Stimulated activated CD4-positive, alpha-beta T cell treated with anti-CD3 and anti-CD28 coated beads, Interleukin-12 subunit alpha, Interleukin-12 subunit beta, amount 100 ng/mL, for 24 hours (primary cell): ENCODE data around the gene SAP25.

Experiments
- DNase-seq, 2 experiments: peaks; one replicate each; pipeline ENCODE4 v3.0.0-alpha.2; 2020; ENCODE audit warnings: low read depth in 2 of 2

Gene SAP25

DNA sequence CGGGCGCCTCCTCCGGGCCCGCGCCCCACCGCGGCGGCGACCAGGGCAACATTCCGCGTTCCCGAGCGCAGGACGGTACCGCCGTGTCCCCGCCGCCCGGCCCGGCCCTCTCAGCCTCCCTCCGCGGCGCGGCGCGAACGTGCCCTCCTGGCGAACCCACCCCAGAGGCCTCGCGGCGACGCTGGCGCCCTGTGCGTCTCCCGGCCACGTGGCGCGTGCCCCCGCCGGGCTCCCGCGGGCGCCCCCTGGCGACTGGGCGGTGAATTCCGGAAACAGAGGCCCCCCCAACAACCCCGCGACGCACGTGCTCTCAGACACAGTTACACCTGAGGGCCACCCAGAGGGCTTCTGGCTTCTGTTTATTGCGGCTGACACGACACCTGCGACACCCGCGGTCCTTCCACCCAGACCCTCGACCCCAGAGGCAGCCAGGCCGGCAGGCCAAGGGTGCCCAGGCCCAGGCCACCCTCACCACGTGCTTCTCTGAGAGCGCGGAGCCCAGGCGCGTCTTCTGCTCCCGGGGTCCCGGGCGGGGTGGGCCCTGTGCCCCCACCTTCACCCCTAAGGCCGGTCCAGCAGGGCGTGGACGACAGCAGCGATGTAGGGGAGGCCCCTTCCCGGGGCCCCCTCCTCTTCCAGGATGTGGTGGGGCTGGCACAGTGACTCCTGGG is at the start of gene SAP25:
Gene SAP25 (minus strand): TSS at position 210 of the 671 bp plus-strand sequence. CDS start 158 bp downstream, at position 52.
- no peak for DNase-seq

- DNase-seq = no peak
Observed at GRCh38 chr7:100621554-100621953, 47.9 kb upstream of the SAP25 start.

- no peak for DNase-seq
Observed at GRCh38 chr7:100620804-100621203, 47.1 kb upstream of the SAP25 start.

- no peak for DNase-seq
Observed at GRCh38 chr7:100620239-100620638, 46.5 kb upstream of the SAP25 start.

DNA sequence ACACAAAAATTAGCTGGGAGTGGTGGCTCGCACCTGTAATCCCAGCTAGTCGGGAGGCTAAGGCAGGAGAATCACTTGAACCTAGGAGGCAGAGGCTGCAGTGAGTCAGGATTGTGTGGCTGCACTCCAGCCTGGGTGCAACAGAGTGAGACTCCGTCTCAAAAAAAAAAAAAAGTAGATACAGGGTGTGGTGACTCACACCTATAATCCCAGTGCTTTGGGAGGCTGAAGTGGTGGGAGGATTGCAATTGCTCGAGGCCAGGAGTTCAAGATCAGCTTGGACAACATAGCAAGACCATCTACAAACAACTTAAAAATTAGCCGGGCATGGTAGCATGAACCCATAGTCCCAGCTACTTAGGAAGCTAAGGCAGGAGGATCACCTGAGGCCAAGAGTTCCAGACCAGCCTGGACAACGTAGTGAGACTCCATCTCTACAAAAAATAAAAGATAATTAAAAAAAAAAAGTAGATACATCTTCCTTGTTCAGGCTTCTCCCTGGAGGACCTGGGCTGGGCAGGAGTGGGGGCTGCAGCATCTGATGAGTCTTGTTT is 40.7 kb upstream of the SAP25 start:
- no peak for DNase-seq

- no peak for DNase-seq
Observed at GRCh38 chr7:100613412-100614175, 39.9 kb upstream of the SAP25 start.

- no peak for DNase-seq
Observed at GRCh38 chr7:100612730-100613390, 39.2 kb upstream of the SAP25 start.

DNA sequence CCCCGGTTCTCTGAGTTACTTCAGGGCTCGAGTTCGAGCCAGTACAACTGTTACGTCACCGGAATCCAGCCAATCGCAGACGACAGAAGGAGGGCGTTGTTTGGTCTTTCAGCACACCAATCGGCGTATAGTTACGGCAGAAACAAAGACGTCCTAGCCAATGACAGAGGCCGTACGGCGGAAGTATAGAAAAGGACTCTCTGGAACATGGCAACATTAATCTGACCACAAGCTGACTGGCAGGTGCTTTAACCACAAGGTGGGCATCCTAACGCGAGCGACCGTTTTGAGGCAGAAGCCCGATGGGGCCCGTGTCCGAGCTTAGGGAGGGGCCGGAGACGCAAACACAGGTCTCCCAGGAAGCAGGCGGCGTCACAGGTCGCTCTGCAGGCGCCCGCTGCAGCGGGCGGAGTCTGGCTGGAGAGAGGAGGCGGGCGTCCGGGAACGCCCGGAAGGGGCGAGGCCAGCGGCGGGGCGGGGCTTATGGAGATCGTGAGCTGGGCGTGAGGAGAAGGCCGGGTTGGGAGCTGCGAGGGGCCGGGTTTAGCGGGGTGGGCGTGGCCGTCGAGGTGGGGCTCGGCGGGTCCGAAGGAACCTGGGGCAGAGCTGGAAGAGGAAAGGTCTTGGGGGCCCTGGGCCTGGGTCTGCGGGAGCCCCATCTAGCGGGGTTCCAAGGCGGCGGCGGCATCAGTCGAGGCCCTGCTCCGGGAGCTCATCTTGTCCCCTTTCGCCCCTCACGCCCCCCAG is 38.5 kb upstream of the SAP25 start, which contains the start of gene MOSPD3:
Gene MOSPD3 (plus strand): TSS at position 558 of the 747 bp plus-strand sequence. CDS start 252 bp downstream, outside the sequence.
- DNase-seq = peak; percentile 97 to 98

- no peak for DNase-seq
Observed at GRCh38 chr7:100609958-100610357, 36.3 kb upstream of the SAP25 start.

GRCh38 chr7:100607111-100607510 is 33.4 kb upstream of the SAP25 start:
- no peak for DNase-seq

DNA sequence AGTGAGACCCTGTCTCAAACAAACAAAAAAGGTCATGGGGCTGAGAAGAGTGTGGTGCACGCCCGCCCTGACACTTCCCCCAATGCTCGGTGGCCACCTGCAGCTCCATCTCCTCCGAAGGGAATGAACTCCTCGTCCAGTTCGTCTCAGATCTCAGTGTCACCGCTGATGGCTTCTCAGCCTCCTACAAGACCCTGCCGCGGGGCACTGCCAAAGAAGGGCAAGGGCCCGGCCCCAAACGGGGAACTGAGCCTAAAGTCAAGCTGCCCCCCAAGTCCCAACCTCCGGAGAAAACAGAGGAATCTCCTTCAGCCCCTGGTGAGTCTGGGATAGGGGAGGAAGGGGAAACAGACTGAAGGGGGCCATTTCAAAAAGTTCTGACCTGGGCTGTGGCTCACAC is 32.6 kb upstream of the SAP25 start:
- DNase-seq = no peak

DNA sequence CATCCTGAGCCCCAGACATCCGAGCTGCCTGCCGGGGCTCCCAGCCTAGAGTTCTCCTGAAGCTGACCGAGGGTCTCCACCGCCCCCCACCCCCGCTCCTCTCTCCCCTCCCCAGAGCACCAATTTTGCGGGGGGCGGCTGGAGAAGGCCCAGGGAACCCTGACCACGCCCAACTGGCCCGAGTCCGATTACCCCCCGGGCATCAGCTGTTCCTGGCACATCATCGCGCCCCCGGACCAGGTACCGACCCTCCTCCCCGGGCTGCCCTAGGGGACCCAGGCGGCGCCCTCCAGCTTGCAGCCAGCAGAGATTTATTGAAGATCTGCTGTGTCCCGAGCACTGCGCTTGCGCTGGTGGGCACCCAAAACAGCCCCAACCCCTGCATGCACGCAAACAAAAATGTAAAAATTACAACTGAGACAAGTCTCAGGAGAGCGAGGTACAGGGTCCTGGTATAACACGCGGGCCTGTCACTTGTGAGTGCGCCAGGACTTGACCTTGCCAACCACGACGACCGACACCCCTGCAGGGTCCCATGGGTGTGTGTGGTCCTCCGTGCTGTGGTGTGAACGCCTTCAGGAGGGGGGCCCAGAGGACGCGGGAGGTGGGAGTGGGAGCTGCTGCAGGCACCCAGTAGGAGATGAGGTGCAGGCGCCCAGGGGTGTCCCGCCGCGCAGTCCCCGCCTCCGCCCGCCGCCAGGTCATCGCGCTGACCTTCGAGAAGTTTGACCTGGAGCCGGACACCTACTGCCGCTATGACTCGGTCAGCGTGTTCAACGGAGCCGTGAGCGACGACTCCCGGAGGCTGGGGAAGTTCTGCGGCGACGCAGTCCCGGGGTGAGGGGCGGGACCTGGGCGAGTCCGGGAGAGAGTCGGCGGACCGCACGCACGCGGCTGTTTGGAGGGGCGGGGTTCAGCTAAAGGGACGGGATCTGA is 31.5 kb upstream of the SAP25 start:
- peak in 1 of 2 experiments; percentile 46 for DNase-seq

- DNase-seq = peak in 1 of 2 experiments; percentile 63
Observed at GRCh38 chr7:100604028-100604975, 30.6 kb upstream of the SAP25 start.

GRCh38 chr7:100603726-100604027 is 30.0 kb upstream of the SAP25 start:
- no peak for DNase-seq

DNA sequence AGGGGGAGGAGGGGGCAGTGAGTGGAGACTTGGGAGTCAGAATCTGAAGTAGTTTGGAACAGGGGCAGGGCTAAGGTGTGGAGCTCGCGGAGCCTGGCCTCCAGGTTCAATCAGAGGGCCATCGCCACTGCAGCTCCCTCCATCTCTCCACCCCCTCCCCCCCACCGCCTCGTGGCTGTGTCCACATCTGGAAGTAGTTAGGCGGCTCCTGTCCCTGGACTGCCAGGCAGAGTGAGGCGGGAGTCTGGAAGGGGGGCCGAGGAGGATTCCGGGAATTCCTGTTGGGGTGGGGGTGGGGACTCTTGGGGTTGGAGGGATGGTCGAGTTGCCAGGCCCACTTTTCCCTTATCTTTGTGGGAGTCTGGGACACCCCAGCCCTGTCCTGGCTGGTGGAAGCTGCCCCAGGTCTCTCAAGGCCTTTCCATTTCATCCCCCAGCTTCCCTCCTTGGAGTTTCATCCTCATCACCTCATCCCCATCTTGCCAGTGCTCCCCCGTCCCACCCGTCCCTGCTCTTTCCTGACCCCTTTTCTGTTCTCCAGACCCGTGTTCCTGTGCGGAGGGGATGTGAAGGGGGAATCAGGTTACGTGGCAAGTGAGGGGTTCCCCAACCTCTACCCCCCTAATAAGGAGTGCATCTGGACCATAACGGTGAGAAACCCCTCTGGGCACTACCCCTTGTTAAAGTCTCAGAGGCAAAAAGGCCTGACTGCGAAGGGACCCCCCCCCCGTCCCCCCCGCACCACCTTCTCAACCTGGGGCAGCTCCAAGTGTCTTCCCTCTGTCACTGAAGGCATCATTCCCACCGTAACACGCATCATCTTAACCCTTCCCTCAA is 29.4 kb upstream of the SAP25 start:
- no peak for DNase-seq

DNA sequence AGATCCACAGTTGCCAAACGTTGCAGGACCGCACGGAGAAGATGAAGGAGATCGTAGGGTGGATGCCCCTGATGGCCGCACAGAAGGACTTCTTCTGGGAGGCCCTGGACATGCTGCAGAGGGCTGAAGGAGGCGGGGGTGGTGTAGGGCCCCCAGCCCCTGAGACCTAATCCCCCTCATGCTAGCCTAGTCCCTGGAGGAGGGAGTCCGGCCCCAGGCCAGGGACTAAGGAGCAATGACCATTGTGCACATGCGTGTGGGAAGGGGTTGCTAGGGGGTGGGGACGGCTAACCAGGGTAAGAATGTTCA is 27.0 kb upstream of the SAP25 start:
- DNase-seq = no peak

DNA sequence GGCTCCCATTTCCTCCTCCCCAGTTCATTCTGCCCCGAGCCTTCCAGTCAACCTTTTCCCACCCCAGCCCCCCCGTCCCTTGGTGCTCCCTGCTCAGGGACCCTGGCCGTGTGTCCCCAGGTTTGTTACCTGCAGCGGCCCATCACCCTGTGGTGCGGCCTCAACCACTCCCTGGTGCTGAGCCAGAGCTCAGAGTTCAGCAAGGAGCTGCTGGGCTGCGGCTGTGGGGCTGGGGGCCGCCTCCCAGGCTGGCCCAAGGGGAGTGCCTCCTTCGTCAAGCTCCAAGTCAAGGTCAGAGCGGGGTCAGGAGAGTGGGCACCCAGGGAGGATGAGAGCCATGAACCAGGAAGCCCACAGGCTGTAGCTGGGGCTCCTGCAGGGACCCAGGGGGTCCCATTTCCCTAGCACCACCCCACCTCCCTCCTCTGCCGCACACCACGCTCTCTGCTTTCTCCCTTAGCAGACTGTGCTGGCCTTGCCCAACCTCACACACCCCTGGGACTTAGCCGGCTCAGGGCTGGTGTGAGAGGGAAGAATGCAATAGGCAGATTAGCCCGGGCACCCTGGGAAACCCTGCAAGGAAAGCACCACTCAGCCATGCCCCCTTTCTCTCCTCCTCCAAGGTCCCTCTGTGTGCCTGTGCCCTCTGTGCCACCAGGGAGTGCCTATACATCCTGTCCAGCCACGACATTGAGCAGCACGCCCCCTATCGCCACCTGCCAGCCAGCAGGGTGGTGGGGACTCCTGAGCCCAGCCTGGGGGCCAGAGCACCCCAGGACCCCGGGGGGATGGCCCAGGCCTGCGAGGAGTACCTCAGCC is 26.4 kb upstream of the SAP25 start:
- no peak for DNase-seq

DNA sequence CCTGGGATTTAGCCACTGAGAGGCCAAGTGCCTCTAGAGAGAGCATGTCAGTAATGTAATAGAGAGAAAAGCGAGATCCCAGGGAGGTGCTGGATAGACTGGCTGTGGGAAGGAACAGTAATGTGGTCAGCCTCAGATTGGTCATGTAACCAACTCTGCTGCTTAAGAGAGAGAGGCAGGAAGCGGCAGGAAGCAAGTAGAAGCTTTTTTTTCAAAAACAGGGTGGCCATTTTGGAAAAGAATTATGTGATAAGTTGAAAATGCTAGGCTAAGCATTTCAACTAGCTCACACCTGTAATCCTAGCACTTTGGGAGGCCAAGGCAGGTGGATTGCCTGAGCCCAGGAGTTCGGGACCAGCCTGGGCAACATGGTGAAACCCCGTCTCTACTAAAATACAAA is 24.7 kb upstream of the SAP25 start:
- DNase-seq = no peak
